Endothelial cell (in vitro differentiated cells): ENCODE results near the gene NAIF1. TPM values are rescaled to one million over a fixed set of nuclear protein-coding genes. Genes with fewer than 3 reads are reported as not detected.

ENCODE experiments used
- DNase-seq: peaks from one replicate; pipeline ENCODE4 v3.0.0; 2021; ENCODE audit warnings: low spot score
- H3K27ac Mint-ChIP-seq: one replicate; pipeline ENCODE4 v1.8.0; 2021; ENCODE audit warnings: mixed read lengths, inconsistent platforms; ENCODE audit not compliant: unreplicated experiment
- H3K27me3 Mint-ChIP-seq: one replicate; pipeline ENCODE4 v1.8.0; 2021; ENCODE audit warnings: mild to moderate bottlenecking, moderate library complexity, mixed read lengths, inconsistent platforms; ENCODE audit not compliant: unreplicated experiment
- H3K36me3 Mint-ChIP-seq: one replicate; pipeline ENCODE4 v1.8.0; 2021; ENCODE audit warnings: mild to moderate bottlenecking, low read depth, mixed read lengths, inconsistent platforms; ENCODE audit not compliant: unreplicated experiment
- H3K4me1 Mint-ChIP-seq: one replicate; pipeline ENCODE4 v1.8.0; 2021; ENCODE audit warnings: mild to moderate bottlenecking, mixed read lengths, inconsistent platforms; ENCODE audit not compliant: unreplicated experiment
- H3K4me3 Mint-ChIP-seq: one replicate; pipeline ENCODE4 v1.8.0; 2021; ENCODE audit warnings: mild to moderate bottlenecking, mixed read lengths, inconsistent platforms; ENCODE audit not compliant: unreplicated experiment
- H3K9me3 Mint-ChIP-seq: one replicate; pipeline ENCODE4 v1.8.0; 2021; ENCODE audit warnings: mixed read lengths, inconsistent platforms; ENCODE audit not compliant: unreplicated experiment
- CTCF ChIP-seq: fragments of 200-600 bp; sonication (generic); IDR thresholded peaks from one replicate; pipeline ENCODE4 v1.5.0; 2021; ENCODE audit warnings: antibody characterized with exemption; ENCODE audit not compliant: unreplicated experiment
- total RNA-seq: library from RNA; stranded (reverse); fragmentation: NEBNext Ultra II Directional; extraction: Animal tissue kit (Norgen Biotek cat#: 25700); gene quantifications from one replicate; pipeline ENCODE4 v1.2.1, GENCODE V29; 2021; ENCODE audit not compliant: unreplicated experiment

The NAIF1 gene
- total RNA-seq, 1 donor from 2014 or later = 9.9 TPM

GRCh38 chr9:128089299-128089698, 22.2 kb upstream of the NAIF1 start:
- Mint-ChIP-seq H3K27ac (no peak overlapping the region), H3K36me3 (peaks cover 9% of the 10 kb centered on the region), H3K4me1 (peaks cover 3% of the 10 kb centered on the region), H3K9me3 (no peaks in the 10 kb centered on the region), H3K4me3 (no peak overlapping the region), H3K27me3 (peaks cover 4% of the 10 kb centered on the region)
- TF ChIP-seq CTCF = no peak
- DNase-seq = no peak

- no peak for TF ChIP-seq CTCF
- Mint-ChIP-seq H3K27ac (no peak overlapping the region), H3K27me3 (peaks cover 4% of the 10 kb centered on the region), H3K9me3 (no peaks in the 10 kb centered on the region), H3K4me3 (no peak overlapping the region), H3K36me3 (peaks cover 9% of the 10 kb centered on the region), H3K4me1 (no peaks in the 10 kb centered on the region)
- DNase-seq = no peak
Measured at GRCh38 chr9:128088253-128088945, 21.3 kb upstream of the NAIF1 start.

DNA sequence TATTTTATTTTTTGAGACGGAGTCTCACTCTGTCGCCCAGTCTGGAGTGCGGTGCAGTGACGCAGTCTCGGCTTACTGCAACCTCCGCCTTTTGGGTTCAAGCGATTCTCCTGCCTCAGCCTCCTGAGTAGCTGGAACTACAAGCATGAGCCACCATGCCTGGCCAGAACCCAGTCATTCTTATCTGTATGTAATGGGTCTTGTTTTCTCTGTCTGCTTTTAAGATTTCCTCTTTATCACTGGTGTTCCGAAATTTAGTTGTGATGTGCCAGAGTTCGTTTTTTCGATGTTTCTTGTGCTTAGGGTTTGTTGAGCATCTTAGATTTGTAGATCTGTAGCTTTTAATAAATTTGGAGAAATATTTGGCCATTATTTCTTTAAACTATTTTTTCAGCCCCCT, 20.1 kb upstream of the NAIF1 start:
- Mint-ChIP-seq H3K27me3 (peaks cover 4% of the 10 kb centered on the region), H3K4me3 (no peak overlapping the region), H3K4me1 (no peaks in the 10 kb centered on the region), H3K9me3 (no peaks in the 10 kb centered on the region), H3K27ac (no peak overlapping the region), H3K36me3 (peaks cover 9% of the 10 kb centered on the region)
- no peak for TF ChIP-seq CTCF
- DNase-seq = no peak

- no peaks in the 10 kb centered on the region for H3K9me3 Mint-ChIP-seq
- H3K27me3 Mint-ChIP-seq = peaks cover 4% of the 10 kb centered on the region
- H3K27ac Mint-ChIP-seq = no peak overlapping the region
- no peak overlapping the region for H3K4me3 Mint-ChIP-seq
- TF ChIP-seq CTCF = no peak
- H3K36me3 Mint-ChIP-seq = peaks cover 9% of the 10 kb centered on the region
- no peak for DNase-seq
- H3K4me1 Mint-ChIP-seq = no peaks in the 10 kb centered on the region
Measured at GRCh38 chr9:128085943-128086342, 18.8 kb upstream of the NAIF1 start.

DNA sequence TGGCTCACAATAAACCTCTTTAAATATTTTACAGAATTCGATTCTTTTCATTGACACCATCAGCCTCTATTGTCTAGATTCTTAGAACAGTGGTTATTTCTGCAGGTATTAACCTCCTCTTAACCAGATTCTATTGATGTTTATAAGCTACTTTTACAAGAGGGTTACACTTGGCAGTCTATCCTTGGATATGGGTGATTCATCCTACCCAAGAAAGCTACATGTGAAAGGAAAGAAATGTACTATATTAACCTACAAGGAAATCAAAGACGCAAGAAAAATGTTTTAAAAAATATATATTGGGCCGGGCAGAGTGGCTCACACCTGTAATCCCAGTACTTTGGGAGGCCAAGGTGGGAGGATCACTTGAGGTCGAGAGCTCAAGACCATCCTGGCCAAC, 17.6 kb upstream of the NAIF1 start:
- H3K27me3 Mint-ChIP-seq = peaks cover 2% of the 10 kb centered on the region
- TF ChIP-seq CTCF = no peak
- DNase-seq = no peak
- peaks cover 6% of the 10 kb centered on the region for H3K36me3 Mint-ChIP-seq
- no peaks in the 10 kb centered on the region for H3K9me3 Mint-ChIP-seq
- no peak overlapping the region for H3K4me3 Mint-ChIP-seq
- H3K4me1 Mint-ChIP-seq = no peaks in the 10 kb centered on the region
- H3K27ac Mint-ChIP-seq = no peak overlapping the region
